ENCODE results near the gene BABAM2. TPM values are rescaled to one million over a fixed set of nuclear protein-coding genes. Genes with fewer than 3 reads are reported as not detected.
A peak's percentile ranks its signal among the peaks of the same experiment; 100 is the strongest.

The BABAM2 gene
- total RNA-seq, 1 donor from 2014 or later = 35.3 TPM

DNA sequence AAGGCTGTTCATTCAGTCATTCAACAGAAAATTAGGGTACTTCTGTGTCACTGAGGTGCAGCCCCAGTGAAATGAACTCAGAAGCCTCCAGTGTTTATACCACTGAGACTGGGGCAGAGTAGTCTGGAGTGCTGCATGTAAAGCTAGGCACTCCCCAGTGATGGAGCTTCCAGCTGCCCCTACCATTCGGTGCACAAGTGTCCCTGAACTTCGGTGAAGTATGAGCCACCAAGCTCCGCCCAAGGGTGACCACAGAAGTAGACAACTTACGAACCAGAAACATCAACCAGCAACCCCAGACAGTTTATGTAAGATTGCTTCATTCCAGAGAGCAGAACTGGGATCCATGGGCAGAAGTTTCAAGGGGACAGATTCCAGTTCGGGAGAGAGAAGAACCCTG lies 431.5 kb downstream of the BABAM2 start:
- H3K4me3 ChIP-seq (ENCODE audit: low read depth, low read length) = no peak overlapping the region
- H3K36me3 ChIP-seq (ENCODE audit: control insufficient read depth, insufficient read depth, low read length) = no peaks in the 10 kb centered on the region
- TF ChIP-seq, protein P1, sequence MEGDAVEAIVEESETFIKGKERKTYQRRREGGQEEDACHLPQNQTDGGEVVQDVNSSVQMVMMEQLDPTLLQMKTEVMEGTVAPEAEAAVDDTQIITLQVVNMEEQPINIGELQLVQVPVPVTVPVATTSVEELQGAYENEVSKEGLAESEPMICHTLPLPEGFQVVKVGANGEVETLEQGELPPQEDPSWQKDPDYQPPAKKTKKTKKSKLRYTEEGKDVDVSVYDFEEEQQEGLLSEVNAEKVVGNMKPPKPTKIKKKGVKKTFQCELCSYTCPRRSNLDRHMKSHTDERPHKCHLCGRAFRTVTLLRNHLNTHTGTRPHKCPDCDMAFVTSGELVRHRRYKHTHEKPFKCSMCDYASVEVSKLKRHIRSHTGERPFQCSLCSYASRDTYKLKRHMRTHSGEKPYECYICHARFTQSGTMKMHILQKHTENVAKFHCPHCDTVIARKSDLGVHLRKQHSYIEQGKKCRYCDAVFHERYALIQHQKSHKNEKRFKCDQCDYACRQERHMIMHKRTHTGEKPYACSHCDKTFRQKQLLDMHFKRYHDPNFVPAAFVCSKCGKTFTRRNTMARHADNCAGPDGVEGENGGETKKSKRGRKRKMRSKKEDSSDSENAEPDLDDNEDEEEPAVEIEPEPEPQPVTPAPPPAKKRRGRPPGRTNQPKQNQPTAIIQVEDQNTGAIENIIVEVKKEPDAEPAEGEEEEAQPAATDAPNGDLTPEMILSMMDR (IDR thresholded peaks at IDR 0.05; ENCODE audit: insufficient read depth, low read length, poor library complexity, severe bottlenecking) = no peak
- DNase-seq (ENCODE audit: low read depth) = no peak
- H3K27me3 ChIP-seq (ENCODE audit: control insufficient read depth, insufficient read depth, low read length) = no peaks in the 10 kb centered on the region

DNA sequence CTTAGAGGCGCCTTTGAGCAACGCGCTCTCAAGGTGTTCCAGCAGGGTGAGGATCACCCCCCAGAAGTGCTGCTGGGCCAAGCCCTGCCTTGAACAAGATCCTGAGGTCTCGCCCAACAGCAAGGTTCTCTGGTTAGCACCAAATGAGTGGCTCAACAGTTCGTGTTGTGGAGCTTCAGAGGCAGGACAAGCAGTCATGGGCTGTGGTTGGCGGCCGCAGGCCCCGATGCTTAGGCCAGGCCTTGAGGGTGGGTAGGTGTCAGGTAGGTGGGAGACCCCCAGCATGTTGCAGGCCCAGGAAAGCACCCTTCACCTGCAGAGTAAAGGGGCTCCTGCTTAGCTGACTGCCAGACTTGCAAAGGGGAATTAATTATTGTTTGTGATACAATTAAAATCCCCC lies 431.9 kb downstream of the BABAM2 start:
- H3K27me3 ChIP-seq (ENCODE audit: control insufficient read depth, insufficient read depth, low read length) = no peaks in the 10 kb centered on the region
- no peak for DNase-seq (ENCODE audit: low read depth)
- H3K4me3 ChIP-seq (ENCODE audit: low read depth, low read length) = no peak overlapping the region
- TF ChIP-seq, protein P1 (IDR thresholded peaks at IDR 0.05; ENCODE audit: insufficient read depth, low read length, poor library complexity, severe bottlenecking) = no peak
- no peaks in the 10 kb centered on the region for H3K36me3 ChIP-seq (ENCODE audit: control insufficient read depth, insufficient read depth, low read length)

DNA sequence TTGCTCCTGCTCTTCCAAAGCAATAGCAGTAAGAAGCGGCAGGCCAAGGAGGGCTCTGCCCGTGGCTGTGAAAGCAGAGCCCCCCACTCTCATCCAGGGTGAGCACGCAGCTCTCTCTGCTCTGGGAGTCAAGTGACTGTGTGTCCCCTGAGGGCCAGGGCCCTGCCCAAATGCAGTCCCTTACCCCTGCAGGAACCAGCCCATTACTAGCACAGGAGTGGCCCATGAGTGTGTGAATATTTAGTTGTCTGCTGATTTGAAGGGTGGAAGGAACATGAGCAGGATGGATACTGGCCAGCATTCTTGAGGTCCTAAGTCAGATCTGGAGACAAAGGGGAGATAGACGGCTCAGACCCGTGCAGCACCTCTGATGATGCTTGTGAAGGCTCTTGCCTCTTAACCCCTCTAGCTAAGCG lies 432.5 kb downstream of the BABAM2 start:
- Histone ChIP-seq H3K27me3 (ENCODE audit: control insufficient read depth, insufficient read depth, low read length) (no peaks in the 10 kb centered on the region), H3K36me3 (ENCODE audit: control insufficient read depth, insufficient read depth, low read length) (no peaks in the 10 kb centered on the region), H3K4me3 (ENCODE audit: low read depth, low read length) (no peak overlapping the region)
- no peak for DNase-seq (ENCODE audit: low read depth)
- TF ChIP-seq, protein P1 (IDR thresholded peaks at IDR 0.05; ENCODE audit: insufficient read depth, low read length, poor library complexity, severe bottlenecking) = no peak

DNA sequence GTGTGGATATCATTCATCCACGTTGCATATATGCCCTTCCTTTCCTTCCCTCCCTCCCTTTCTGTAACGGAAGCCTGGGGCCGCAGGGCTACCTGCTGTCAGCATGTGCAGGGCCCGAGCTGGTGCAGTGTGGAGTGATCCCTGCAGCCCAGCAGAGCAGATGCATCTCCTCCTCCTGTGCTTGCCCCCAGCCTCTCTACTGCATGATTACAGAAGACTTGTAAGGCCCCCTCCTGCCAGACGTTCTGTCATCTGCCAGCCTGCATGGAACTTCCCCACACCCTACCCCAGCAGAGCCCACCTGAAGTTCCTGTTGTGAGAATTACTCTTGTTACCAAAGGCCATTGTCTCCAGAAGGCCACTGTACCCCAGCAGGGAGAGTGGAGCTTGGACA lies 434.6 kb downstream of the BABAM2 start:
- TF ChIP-seq, protein P1 (IDR thresholded peaks at IDR 0.05; ENCODE audit: insufficient read depth, low read length, poor library complexity, severe bottlenecking) = no peak
- H3K36me3 ChIP-seq (ENCODE audit: control insufficient read depth, insufficient read depth, low read length) = no peaks in the 10 kb centered on the region
- H3K27me3 ChIP-seq (ENCODE audit: control insufficient read depth, insufficient read depth, low read length) = no peaks in the 10 kb centered on the region
- DNase-seq (ENCODE audit: low read depth) = no peak
- no peak overlapping the region for H3K4me3 ChIP-seq (ENCODE audit: low read depth, low read length)

DNA sequence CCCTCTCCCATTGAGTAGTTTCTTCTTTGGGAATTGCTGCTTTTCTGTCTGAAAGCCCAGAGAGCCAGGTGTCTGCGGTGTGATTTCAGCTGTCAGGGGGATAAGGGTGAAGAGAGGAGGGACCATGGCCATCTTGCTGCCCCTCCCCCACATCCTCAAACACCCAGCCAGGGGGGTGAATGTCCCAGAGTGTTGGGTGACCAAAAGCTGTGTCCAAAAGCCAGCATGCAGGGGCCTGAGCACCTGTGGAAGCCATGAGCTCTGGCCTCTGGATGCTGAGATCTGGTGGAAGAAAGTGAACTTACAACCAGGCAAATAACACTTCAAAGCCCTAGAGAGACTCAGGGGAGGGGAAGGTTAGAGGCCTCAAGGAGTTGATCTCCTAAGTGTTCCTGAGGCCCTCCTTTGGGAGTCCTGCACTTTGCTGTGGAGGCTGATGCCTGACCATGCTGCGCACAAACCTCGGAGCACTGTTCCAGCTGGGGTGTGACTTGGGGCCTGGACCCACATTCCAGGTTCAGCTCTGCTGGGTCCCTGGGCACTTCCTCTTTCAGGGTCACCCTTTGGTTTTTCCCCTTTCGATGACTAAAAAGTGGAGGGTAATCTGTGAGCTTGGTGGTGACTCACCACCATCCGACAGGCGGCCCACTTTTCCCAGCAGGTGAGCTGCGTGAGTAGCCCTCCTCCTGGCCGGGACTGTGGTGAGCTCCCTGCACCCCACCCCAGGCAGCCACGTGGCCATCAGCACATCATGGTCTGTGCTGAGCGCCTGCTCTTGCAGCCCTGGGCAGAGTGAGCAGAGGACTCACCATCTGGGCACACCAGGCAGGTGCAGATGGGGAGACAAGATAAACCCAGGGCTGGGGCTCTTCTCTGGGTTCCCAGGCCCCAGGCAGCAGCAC lies 435.3 kb downstream of the BABAM2 start:
- Histone ChIP-seq H3K27me3 (ENCODE audit: control insufficient read depth, insufficient read depth, low read length) (no peaks in the 10 kb centered on the region), H3K36me3 (ENCODE audit: control insufficient read depth, insufficient read depth, low read length) (no peaks in the 10 kb centered on the region), H3K4me3 (ENCODE audit: low read depth, low read length) (no peak overlapping the region)
- peak; percentile 78 for DNase-seq (ENCODE audit: low read depth)
- TF ChIP-seq, protein P1 (IDR thresholded peaks at IDR 0.05; ENCODE audit: insufficient read depth, low read length, poor library complexity, severe bottlenecking) = peak; percentile 5

DNA sequence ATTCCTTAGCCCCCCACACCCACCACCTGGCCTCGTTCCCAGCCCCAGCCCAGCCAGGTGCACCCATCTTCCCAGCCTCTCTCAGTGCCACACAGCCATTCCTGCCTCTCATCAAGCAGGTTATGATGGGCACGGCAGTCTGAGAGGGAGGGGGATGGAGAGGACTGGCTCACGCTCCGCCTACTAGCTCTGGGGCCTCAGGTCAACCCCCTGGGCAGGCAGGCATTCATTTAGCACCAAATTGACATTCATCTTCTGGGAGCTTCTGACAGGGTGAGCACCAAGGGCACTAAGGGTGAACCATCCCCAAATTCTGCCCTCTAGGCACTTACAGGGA lies 435.9 kb downstream of the BABAM2 start:
- Histone ChIP-seq H3K27me3 (ENCODE audit: control insufficient read depth, insufficient read depth, low read length) (no peaks in the 10 kb centered on the region), H3K36me3 (ENCODE audit: control insufficient read depth, insufficient read depth, low read length) (no peaks in the 10 kb centered on the region), H3K4me3 (ENCODE audit: low read depth, low read length) (no peak overlapping the region)
- no peak for DNase-seq (ENCODE audit: low read depth)
- TF ChIP-seq, protein P1 (IDR thresholded peaks at IDR 0.05; ENCODE audit: insufficient read depth, low read length, poor library complexity, severe bottlenecking) = no peak
